Tibial artery (tissue), 4 donors: Measurements from ENCODE around the gene WWP2.

ENCODE experiments used
- DNase-seq, 2 donors: peaks; one replicate each; pipeline ENCODE4 v3.0.0-alpha.2; 2019
- H3K27ac ChIP-seq, 2 donors: fragments of 200-600 bp; sonication (generic) in 1 of 2; 1 replicate in 1 of 2; 2 replicates in 1 of 2; pipeline ENCODE4 v1.5.1; 2018 to 2019; ENCODE audit warnings: mild to moderate bottlenecking in 1 of 2
- H3K27me3 ChIP-seq, 2 donors: fragments of 200-600 bp; sonication (generic) in 1 of 2; one replicate each; pipeline versions ENCODE4 v1.5.1 to v1.6.0; 2016 to 2019
- H3K36me3 ChIP-seq, 3 donors: fragments of 200-600 bp; sonication (generic) in 2 of 3; one replicate each; pipeline ENCODE4 v1.5.1; 2016 to 2019; ENCODE audit warnings: mild to moderate bottlenecking in 2 of 3
- H3K4me1 ChIP-seq, 4 donors: fragments of 200-600 bp; sonication (generic) in 2 of 4; 1 replicate in 3 of 4; 2 replicates in 1 of 4; pipeline ENCODE4 v1.5.1; 2016 to 2019
- H3K4me3 ChIP-seq, 2 donors: fragments of 200-600 bp; sonication (generic) in 1 of 2; 1 replicate in 1 of 2; 2 replicates in 1 of 2; pipeline ENCODE4 v1.5.1; 2018 to 2019; ENCODE audit warnings: mild to moderate bottlenecking in 2 of 2
- H3K9me3 ChIP-seq, 3 donors: fragments of 200-600 bp; sonication (generic) in 1 of 3; one replicate each; pipeline ENCODE4 v1.5.1; 2016 to 2019
- intact Hi-C: fragments of 100-400 bp; cut with DNase I; formaldehyde crosslinking; loops from one replicate; pipeline ENCODE4 v1.15.0; 2023; ENCODE audit warnings: low total_unique reads
- TF ChIP-seq, protein P1 (sequence below), 2 experiments: fragments of 200-600 bp in 1 of 2; fragments of 450-650 bp in 1 of 2; IDR thresholded peaks; one replicate each; pipeline ENCODE4 v1.5.1; 2017 to 2019; ENCODE audit warnings: antibody characterized with exemption in 2 of 2, mild to moderate bottlenecking in 1 of 2, moderate library complexity in 1 of 2

Gene WWP2

DNA sequence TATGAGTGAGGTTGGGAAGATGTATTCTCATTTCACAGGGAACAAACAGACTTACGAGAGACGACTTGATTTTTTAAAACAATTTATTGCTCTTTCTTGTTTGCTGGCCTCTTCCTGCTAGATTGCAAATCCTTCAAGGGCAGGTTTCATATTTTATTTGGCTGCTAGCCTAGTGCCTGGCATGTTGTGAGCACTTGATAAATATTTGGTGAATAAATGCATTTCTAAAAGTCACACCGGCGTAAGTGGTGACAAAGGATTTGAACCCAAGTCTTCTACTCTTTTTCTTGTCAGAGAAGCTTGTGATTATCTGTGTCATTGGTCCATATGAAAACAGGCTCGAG is 1.4 kb downstream of the WWP2 start:
- Histone ChIP-seq H3K27ac (peak overlapping the region; percentile 87 to 91), H3K27me3 (no peaks in the 10 kb centered on the region), H3K36me3 (no peaks in the 10 kb centered on the region), H3K9me3 (no peaks in the 10 kb centered on the region), H3K4me1 (peaks cover 0 to 16% (median 6%) of the 10 kb centered on the region in 4 donors), H3K4me3 (peak overlapping the region; percentile 79 to 96)
- DNase-seq = no peak
- TF ChIP-seq, protein P1, sequence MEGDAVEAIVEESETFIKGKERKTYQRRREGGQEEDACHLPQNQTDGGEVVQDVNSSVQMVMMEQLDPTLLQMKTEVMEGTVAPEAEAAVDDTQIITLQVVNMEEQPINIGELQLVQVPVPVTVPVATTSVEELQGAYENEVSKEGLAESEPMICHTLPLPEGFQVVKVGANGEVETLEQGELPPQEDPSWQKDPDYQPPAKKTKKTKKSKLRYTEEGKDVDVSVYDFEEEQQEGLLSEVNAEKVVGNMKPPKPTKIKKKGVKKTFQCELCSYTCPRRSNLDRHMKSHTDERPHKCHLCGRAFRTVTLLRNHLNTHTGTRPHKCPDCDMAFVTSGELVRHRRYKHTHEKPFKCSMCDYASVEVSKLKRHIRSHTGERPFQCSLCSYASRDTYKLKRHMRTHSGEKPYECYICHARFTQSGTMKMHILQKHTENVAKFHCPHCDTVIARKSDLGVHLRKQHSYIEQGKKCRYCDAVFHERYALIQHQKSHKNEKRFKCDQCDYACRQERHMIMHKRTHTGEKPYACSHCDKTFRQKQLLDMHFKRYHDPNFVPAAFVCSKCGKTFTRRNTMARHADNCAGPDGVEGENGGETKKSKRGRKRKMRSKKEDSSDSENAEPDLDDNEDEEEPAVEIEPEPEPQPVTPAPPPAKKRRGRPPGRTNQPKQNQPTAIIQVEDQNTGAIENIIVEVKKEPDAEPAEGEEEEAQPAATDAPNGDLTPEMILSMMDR (IDR thresholded peaks at IDR 0.05) = no peak
- intact Hi-C loops = no loop called here

DNA sequence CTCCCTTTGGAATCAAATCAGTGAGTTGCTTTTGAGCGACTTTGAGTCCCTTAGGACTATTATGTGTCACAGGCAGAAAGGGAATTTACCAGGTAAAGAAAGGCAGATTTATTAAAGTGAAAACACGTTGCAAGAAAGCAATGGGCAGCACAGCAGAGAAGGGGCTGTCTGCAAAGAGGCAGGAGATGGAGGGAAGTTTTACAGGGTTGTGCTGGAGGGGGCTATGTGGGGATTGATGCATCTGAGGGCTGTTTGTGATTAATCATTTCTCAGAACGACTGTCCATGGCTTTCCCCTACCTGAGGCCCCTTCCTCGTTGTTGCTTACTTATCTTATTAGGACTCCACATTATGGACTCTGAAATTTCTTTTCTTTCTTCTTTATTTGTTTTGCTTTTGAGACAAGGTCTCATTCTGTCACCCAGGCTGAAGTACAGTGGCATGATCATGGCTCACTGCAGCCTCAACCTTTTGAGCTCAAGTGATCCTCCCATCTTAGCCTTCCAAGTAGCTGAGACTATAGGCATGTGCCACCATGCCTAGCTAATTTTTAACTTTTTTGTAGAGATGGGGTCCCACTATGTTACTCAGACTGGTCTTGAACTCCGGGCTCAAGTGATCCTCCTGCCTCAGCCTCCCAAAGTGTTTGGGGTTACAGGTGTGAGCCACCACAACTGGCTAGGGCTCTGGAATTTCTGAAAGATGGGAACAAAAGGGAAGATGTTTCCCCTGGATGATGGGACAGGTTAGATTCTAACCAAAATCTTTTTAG is 5.5 kb downstream of the WWP2 start:
- Histone ChIP-seq H3K9me3 (no peaks in the 10 kb centered on the region), H3K4me1 (peaks cover 0 to 11% (median 5%) of the 10 kb centered on the region in 4 donors), H3K4me3 (no peak overlapping the region), H3K27me3 (no peaks in the 10 kb centered on the region), H3K36me3 (no peaks in the 10 kb centered on the region), H3K27ac (no peak overlapping the region)
- DNase-seq = no peak
- TF ChIP-seq, protein P1 (IDR thresholded peaks at IDR 0.05) = no peak
- intact Hi-C loops = no loop called here

DNA sequence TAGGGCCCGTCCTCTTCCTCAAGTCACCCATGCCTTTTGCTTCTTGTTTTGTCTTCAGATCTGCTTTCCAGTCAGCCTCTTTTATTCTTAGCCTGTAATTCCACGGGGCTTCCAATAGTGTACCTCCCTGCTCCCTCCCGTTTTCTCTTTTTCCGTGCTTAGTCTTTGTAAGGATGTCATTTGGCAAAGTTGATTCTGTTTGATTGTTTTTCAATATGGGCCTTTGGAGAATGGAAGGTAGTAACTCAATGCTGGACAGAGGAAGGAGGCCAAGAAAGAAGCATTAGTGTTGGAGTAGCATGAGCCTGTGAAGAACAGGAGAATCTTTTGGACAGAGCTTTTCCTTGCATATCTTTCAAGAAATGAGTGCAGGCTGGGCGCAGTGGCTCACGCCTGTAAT is 6.5 kb downstream of the WWP2 start:
- Histone ChIP-seq H3K4me1 (peaks cover 0 to 6% (median 1%) of the 10 kb centered on the region in 4 donors), H3K27ac (no peak overlapping the region), H3K27me3 (no peaks in the 10 kb centered on the region), H3K36me3 (no peaks in the 10 kb centered on the region), H3K9me3 (no peaks in the 10 kb centered on the region), H3K4me3 (no peak overlapping the region)
- no peak for DNase-seq
- TF ChIP-seq, protein P1 (IDR thresholded peaks at IDR 0.05) = no peak
- intact Hi-C loops = no loop called here

DNA sequence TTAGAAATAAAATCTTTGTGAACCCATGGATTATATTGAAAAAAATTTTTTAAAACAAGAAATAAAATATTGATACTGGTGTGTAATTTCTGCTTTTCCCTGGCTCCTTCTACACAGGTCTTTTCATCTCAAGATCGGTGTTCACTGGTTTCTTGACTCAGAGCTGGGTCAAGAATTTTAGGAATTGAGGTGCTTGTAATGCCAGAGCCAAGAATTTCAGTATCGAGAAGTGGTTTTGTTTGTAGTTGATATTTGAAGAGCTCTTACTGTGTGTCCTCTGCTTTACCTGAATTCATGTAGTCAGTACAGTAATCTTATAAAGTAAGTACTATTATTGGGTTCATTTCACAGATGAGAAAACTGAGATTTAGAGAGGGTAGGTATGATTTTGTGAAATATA is 7.3 kb downstream of the WWP2 start:
- H3K4me3 ChIP-seq = no peak overlapping the region
- H3K36me3 ChIP-seq = no peaks in the 10 kb centered on the region
- TF ChIP-seq, protein P1 (IDR thresholded peaks at IDR 0.05) = no peak
- no peaks in the 10 kb centered on the region for H3K27me3 ChIP-seq
- H3K4me1 ChIP-seq = peaks cover 0 to 3% (median 0%) of the 10 kb centered on the region in 4 donors
- no peak overlapping the region for H3K27ac ChIP-seq
- no peak for DNase-seq
- intact Hi-C loops = no loop called here
- H3K9me3 ChIP-seq = no peaks in the 10 kb centered on the region

DNA sequence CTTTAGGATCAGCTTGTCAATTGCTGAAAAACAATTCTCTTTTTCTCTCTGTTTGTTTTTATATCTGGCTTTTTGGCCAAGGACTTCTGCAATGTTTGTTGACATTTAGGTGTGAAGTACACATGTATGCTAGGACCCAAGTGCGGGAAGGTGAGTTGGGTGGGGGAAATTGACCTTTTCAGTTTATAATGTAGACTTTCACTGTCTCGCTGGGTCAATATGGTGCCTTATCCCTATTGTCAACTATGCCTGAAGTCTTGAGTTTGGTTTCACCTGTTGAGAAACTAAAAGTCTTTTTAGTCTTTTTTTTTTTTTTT is 9.5 kb downstream of the WWP2 start:
- no peaks in the 10 kb centered on the region for H3K27me3 ChIP-seq
- no peak overlapping the region for H3K4me3 ChIP-seq
- peaks cover 0 to 11% (median 2%) of the 10 kb centered on the region in 3 donors for H3K9me3 ChIP-seq
- H3K27ac ChIP-seq = no peak overlapping the region
- TF ChIP-seq, protein P1 (IDR thresholded peaks at IDR 0.05) = no peak
- H3K36me3 ChIP-seq = no peaks in the 10 kb centered on the region
- intact Hi-C loops = no loop called here
- H3K4me1 ChIP-seq = peaks cover 0 to 3% (median 0%) of the 10 kb centered on the region in 4 donors
- DNase-seq = no peak
